Muscle of arm (tissue), 12 donors: ENCODE results near the gene ARHGAP31. TPM values are rescaled to one million over a fixed set of nuclear protein-coding genes. Genes with fewer than 3 reads are reported as not detected.

Experiments
- DNase-seq: peaks from one replicate; pipeline ENCODE4 v3.0.0-alpha.2; 2013
- polyA plus RNA-seq, 12 donors: library from polyadenylated mRNA; unstranded; fragments of 120-200 nt; gene quantifications; one replicate each; pipeline ENCODE4 v1.2.1, GENCODE V29; 2013; ENCODE audit not compliant: insufficient read length in 12 of 12

ARHGAP31 gene
- polyA plus RNA-seq, 12 donors: 9.2 to 27.1 (median 12.3) TPM; not detected in 1

GRCh38 chr3:119380697-119381096 lies 86.5 kb downstream of the ARHGAP31 start:
- DNase-seq: no peak

- DNase-seq: no peak
These were observed 88.0 kb downstream of the ARHGAP31 start for GRCh38 chr3:119382134-119382533.

- DNase-seq: no peak
These were observed 94.4 kb downstream of the ARHGAP31 start for GRCh38 chr3:119388577-119388976.

- no peak for DNase-seq
These were observed 101.8 kb downstream of the ARHGAP31 start for GRCh38 chr3:119395923-119396358.

GRCh38 chr3:119396870-119397269 lies 102.7 kb downstream of the ARHGAP31 start:
- DNase-seq: no peak

GRCh38 chr3:119400466-119400865 lies 106.3 kb downstream of the ARHGAP31 start:
- no peak for DNase-seq

GRCh38 chr3:119401069-119401468 lies 106.9 kb downstream of the ARHGAP31 start:
- DNase-seq: no peak

- no peak for DNase-seq
These were observed 107.6 kb downstream of the ARHGAP31 start for GRCh38 chr3:119401503-119402440.

- DNase-seq: no peak
These were observed 108.6 kb downstream of the ARHGAP31 start for GRCh38 chr3:119402791-119403190.

GRCh38 chr3:119403201-119403600 lies 109.0 kb downstream of the ARHGAP31 start:
- no peak for DNase-seq

- DNase-seq: no peak
These were observed 111.1 kb downstream of the ARHGAP31 start for GRCh38 chr3:119405315-119405714.

GRCh38 chr3:119408243-119408950 lies 114.2 kb downstream of the ARHGAP31 start:
- DNase-seq: no peak

GRCh38 chr3:119409844-119410243 lies 115.7 kb downstream of the ARHGAP31 start:
- no peak for DNase-seq

- no peak for DNase-seq
These were observed 119.6 kb downstream of the ARHGAP31 start for GRCh38 chr3:119413603-119414280.

GRCh38 chr3:119416873-119417272 lies 122.7 kb downstream of the ARHGAP31 start:
- no peak for DNase-seq

GRCh38 chr3:119417771-119418512 lies 123.8 kb downstream of the ARHGAP31 start:
- DNase-seq: no peak

- no peak for DNase-seq
These were observed 124.5 kb downstream of the ARHGAP31 start for GRCh38 chr3:119418641-119419040.

- no peak for DNase-seq
These were observed 126.0 kb downstream of the ARHGAP31 start for GRCh38 chr3:119420196-119420595.

GRCh38 chr3:119427669-119428068 lies 133.5 kb downstream of the ARHGAP31 start:
- peak; percentile 1 for DNase-seq

GRCh38 chr3:119428538-119428937 lies 134.4 kb downstream of the ARHGAP31 start:
- no peak for DNase-seq

GRCh38 chr3:119433613-119434325 lies 139.6 kb downstream of the ARHGAP31 start:
- DNase-seq: no peak
